Measurements from ENCODE around the gene ERC1. TPM values are rescaled to one million over a fixed set of nuclear protein-coding genes. Genes with fewer than 3 reads are reported as not detected.

ERC1 gene
- total RNA-seq, 4 donors from 2014 or later = 58.0 to 83.2 (median 73.5) TPM

DNA sequence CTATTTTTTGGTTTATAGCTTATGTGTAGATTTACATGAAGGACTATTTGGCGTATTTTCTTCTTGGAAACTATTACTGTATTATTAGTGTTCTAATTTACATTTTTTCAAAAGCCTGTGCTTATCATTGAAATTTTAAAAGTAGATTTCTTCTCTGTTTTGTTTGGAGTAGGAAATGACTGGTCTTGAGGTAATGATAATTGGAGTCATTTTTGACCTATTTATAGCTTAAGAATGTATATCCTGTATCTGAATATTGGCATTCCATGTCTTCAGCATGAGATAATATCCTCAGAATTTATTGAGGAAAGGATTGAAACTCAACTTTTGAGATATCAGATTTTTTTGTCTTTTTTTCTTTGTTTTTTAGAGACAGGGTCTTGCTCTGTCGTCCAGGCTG is 193.4 kb downstream of the ERC1 start:
- no peak overlapping the region for H3K27ac ChIP-seq
- no peaks in the 10 kb centered on the region for H3K4me1 ChIP-seq
- no peak for TF ChIP-seq EP300 (IDR thresholded peaks at IDR 0.05)
- TF ChIP-seq, protein P1, sequence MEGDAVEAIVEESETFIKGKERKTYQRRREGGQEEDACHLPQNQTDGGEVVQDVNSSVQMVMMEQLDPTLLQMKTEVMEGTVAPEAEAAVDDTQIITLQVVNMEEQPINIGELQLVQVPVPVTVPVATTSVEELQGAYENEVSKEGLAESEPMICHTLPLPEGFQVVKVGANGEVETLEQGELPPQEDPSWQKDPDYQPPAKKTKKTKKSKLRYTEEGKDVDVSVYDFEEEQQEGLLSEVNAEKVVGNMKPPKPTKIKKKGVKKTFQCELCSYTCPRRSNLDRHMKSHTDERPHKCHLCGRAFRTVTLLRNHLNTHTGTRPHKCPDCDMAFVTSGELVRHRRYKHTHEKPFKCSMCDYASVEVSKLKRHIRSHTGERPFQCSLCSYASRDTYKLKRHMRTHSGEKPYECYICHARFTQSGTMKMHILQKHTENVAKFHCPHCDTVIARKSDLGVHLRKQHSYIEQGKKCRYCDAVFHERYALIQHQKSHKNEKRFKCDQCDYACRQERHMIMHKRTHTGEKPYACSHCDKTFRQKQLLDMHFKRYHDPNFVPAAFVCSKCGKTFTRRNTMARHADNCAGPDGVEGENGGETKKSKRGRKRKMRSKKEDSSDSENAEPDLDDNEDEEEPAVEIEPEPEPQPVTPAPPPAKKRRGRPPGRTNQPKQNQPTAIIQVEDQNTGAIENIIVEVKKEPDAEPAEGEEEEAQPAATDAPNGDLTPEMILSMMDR (IDR thresholded peaks at IDR 0.05) = no peak
- TF ChIP-seq POLR2A (IDR thresholded peaks at IDR 0.05) = no peak
- 92 to 94% methylated on average over 2 of the region's 2 CpGs for WGBS, 2 donors
- H3K27me3 ChIP-seq = no peaks in the 10 kb centered on the region
- no peak for DNase-seq (ENCODE audit: low spot score in 2 of 2)
- H3K9me3 ChIP-seq = no peaks in the 10 kb centered on the region
- no peak overlapping the region for H3K4me3 ChIP-seq
- peaks cover 0 to 75% (median 0%) of the 10 kb centered on the region in 3 donors for H3K36me3 ChIP-seq

GRCh38 chr12:1185460-1186182 is 194.6 kb downstream of the ERC1 start:
- Histone ChIP-seq H3K36me3 (peaks cover 0 to 84% (median 0%) of the 10 kb centered on the region in 3 donors), H3K4me3 (no peak overlapping the region), H3K9me3 (no peaks in the 10 kb centered on the region), H3K27ac (no peak overlapping the region), H3K4me1 (no peaks in the 10 kb centered on the region), H3K27me3 (no peaks in the 10 kb centered on the region)
- no peak for DNase-seq (ENCODE audit: low spot score in 2 of 2)
- TF ChIP-seq, protein P1 (IDR thresholded peaks at IDR 0.05) = no peak
- no peak for TF ChIP-seq EP300 (IDR thresholded peaks at IDR 0.05)
- no peak for TF ChIP-seq POLR2A (IDR thresholded peaks at IDR 0.05)
- WGBS, 2 donors = 75 to 83% methylated on average over 3 of the region's 3 CpGs

- no peak for DNase-seq (ENCODE audit: low spot score in 2 of 2)
- Histone ChIP-seq H3K4me1 (peaks cover 0 to 2% (median 0%) of the 10 kb centered on the region in 4 donors), H3K27ac (no peak overlapping the region), H3K27me3 (no peaks in the 10 kb centered on the region), H3K36me3 (peaks cover 0 to 86% (median 0%) of the 10 kb centered on the region in 3 donors), H3K4me3 (no peak overlapping the region), H3K9me3 (no peaks in the 10 kb centered on the region)
- TF ChIP-seq EP300 (IDR thresholded peaks at IDR 0.05) (no peak), POLR2A (IDR thresholded peaks at IDR 0.05) (no peak)
- TF ChIP-seq, protein P1 (IDR thresholded peaks at IDR 0.05) = no peak
- WGBS, 2 donors = 95 to 99% methylated on average over 3 of the region's 3 CpGs
These were observed 195.3 kb downstream of the ERC1 start for GRCh38 chr12:1186298-1186697.

GRCh38 chr12:1188016-1188415 is 197.0 kb downstream of the ERC1 start:
- no peaks in the 10 kb centered on the region for H3K27me3 ChIP-seq
- no peak overlapping the region for H3K27ac ChIP-seq
- TF ChIP-seq POLR2A (IDR thresholded peaks at IDR 0.05) = no peak
- TF ChIP-seq, protein P1 (IDR thresholded peaks at IDR 0.05) = no peak
- TF ChIP-seq EP300 (IDR thresholded peaks at IDR 0.05) = no peak
- no peaks in the 10 kb centered on the region for H3K9me3 ChIP-seq
- peaks cover 0 to 5% (median 0%) of the 10 kb centered on the region in 4 donors for H3K4me1 ChIP-seq
- 85 to 91% methylated on average over 4 of the region's 4 CpGs for WGBS, 2 donors
- H3K4me3 ChIP-seq = no peak overlapping the region
- DNase-seq (ENCODE audit: low spot score in 2 of 2) = no peak
- peaks cover 0 to 70% (median 0%) of the 10 kb centered on the region in 3 donors for H3K36me3 ChIP-seq

- no peak overlapping the region for H3K27ac ChIP-seq
- H3K36me3 ChIP-seq = peaks cover 0 to 60% (median 0%) of the 10 kb centered on the region in 3 donors
- DNase-seq (ENCODE audit: low spot score in 2 of 2) = no peak
- TF ChIP-seq EP300 (IDR thresholded peaks at IDR 0.05) (no peak), POLR2A (IDR thresholded peaks at IDR 0.05) (no peak)
- TF ChIP-seq, protein P1 (IDR thresholded peaks at IDR 0.05) = no peak
- H3K9me3 ChIP-seq = no peaks in the 10 kb centered on the region
- peaks cover 0 to 5% (median 0%) of the 10 kb centered on the region in 4 donors for H3K4me1 ChIP-seq
- no peak overlapping the region for H3K4me3 ChIP-seq
- WGBS, 2 donors = 93 to 97% methylated on average over 4 of the region's 4 CpGs
- no peaks in the 10 kb centered on the region for H3K27me3 ChIP-seq
These were observed 198.1 kb downstream of the ERC1 start for GRCh38 chr12:1189163-1189562.

Data from tibial nerve (tissue), 4 donors.